Panc1 (cell line): Measurements from ENCODE around the gene DOCK3. TPM values are rescaled to one million over a fixed set of nuclear protein-coding genes. Genes with fewer than 3 reads are reported as not detected.

ENCODE experiments used
- ATAC-seq: fragments of 200-7000 bp; cut with Tn5 transposase; 2 replicates; pipeline ENCODE4 v1.9.1; 2020; ENCODE audit warnings: mild to moderate bottlenecking, moderate library complexity
- BruUV-seq: library from RNA; stranded (reverse); fragments of 400-500 nt; replicated peaks from 2 replicates; lab custom pipeline; 2021; lab: Mats Ljungman, UMichigan
- CTCF ChIA-PET: fragments of 300-600 bp; sonication (Branson Sonifier 250); formaldehyde crosslinking; loops from one replicate; lab custom pipeline; 2022; ENCODE audit warnings: antibody characterized with exemption; lab: Charles Lee
- POLR2A ChIA-PET: fragments of 300-600 bp; sonication (Branson Sonifier 250); formaldehyde crosslinking; loops from one replicate; lab custom pipeline; 2022; ENCODE audit warnings: antibody characterized with exemption; lab: Charles Lee
- DNase-seq: peaks from one replicate; pipeline ENCODE4 v3.0.0-alpha.2; 2010; ENCODE audit warnings: low read depth, low spot score
- H3K27ac ChIP-seq: 2 replicates; pipeline ENCODE4 v1.5.1; 2011; ENCODE audit warnings: mild to moderate bottlenecking, low read length, inconsistent platforms
- H3K27me3 ChIP-seq: fragments of 200-500 bp; sonication (Bioruptor generic); 2 replicates; pipeline ENCODE4 v1.6.0; 2014; ENCODE audit warnings: low read length, inconsistent platforms; ENCODE audit not compliant: control insufficient read depth, insufficient read depth
- H3K36me3 ChIP-seq: fragments of 200-500 bp; sonication (Bioruptor generic); 2 replicates; pipeline ENCODE4 v1.5.1; 2014; ENCODE audit warnings: inconsistent platforms, mild to moderate bottlenecking, low read length, moderate library complexity; ENCODE audit not compliant: control insufficient read depth, insufficient read depth
- H3K4me1 ChIP-seq: 2 replicates; pipeline ENCODE4 v1.5.1; 2011; ENCODE audit warnings: inconsistent platforms, mild to moderate bottlenecking, low read length, moderate library complexity; ENCODE audit not compliant: control insufficient read depth, insufficient read depth
- H3K4me3 ChIP-seq, 2 experiments: 2 replicates each; pipeline ENCODE4 v1.5.1; 2011 to 2012; ENCODE audit warnings: low read depth in 2 of 2, low read length in 2 of 2, mild to moderate bottlenecking in 2 of 2, inconsistent platforms in 1 of 2, moderate library complexity in 1 of 2
- H3K9me3 ChIP-seq: fragments of 200-500 bp; sonication (Bioruptor generic); 2 replicates; pipeline ENCODE4 v1.5.1; 2014; ENCODE audit warnings: low read depth, mild to moderate bottlenecking, inconsistent platforms, low read length, moderate library complexity; ENCODE audit not compliant: control insufficient read depth, insufficient read depth
- POLR2AphosphoS5 ChIP-seq: IDR thresholded peaks from 2 replicates; pipeline ENCODE4 v1.6.1; 2012; ENCODE audit warnings: mild to moderate bottlenecking, low read depth, low read length, moderate library complexity
- SIN3A ChIP-seq: IDR thresholded peaks from 2 replicates; pipeline ENCODE4 v1.6.1; 2012; ENCODE audit warnings: low read depth, mild to moderate bottlenecking, low read length, moderate library complexity, borderline replicate concordance; ENCODE audit not compliant: insufficient read depth
- TCF7L2 ChIP-seq: IDR thresholded peaks from 2 replicates; pipeline ENCODE4 v1.6.1; 2011; ENCODE audit warnings: mild to moderate bottlenecking, low read depth, low read length, inconsistent platforms
- in situ Hi-C: cut with HindIII; loops from 2 replicates; pipeline ENCODE4 v1.10.0; 2016; ENCODE audit warnings: low sequenced_read_pairs, low pct_unique_long_range_greater_than_20kb
- intact Hi-C: fragments of 100-400 bp; cut with micrococcal nuclease; formaldehyde crosslinking; loops from one replicate; pipeline ENCODE4 v1.10.0; 2022; ENCODE audit not compliant: unreplicated experiment
- total RNA-seq: library from RNA; stranded (reverse); gene quantifications from one replicate; pipeline ENCODE4 v1.2.1, GENCODE V29; 2021; ENCODE audit not compliant: unreplicated experiment
- TF ChIP-seq, protein P1 (sequence below): fragments of 450-650 bp; IDR thresholded peaks from 2 replicates; pipeline ENCODE4 v1.5.1; 2017; ENCODE audit warnings: mild to moderate bottlenecking
- TF ChIP-seq, protein P2 (sequence below), 2 experiments: IDR thresholded peaks; 2 replicates each; pipeline ENCODE4 v1.6.1; 2011 to 2012; ENCODE audit warnings: low read depth in 2 of 2, control low read depth in 1 of 2, low read length in 1 of 2, mild to moderate bottlenecking in 1 of 2, moderate library complexity in 1 of 2; ENCODE audit not compliant: insufficient read depth in 1 of 2

DOCK3 gene
- total RNA-seq, 1 experiment from 2014 or later = 0.21 TPM

DNA sequence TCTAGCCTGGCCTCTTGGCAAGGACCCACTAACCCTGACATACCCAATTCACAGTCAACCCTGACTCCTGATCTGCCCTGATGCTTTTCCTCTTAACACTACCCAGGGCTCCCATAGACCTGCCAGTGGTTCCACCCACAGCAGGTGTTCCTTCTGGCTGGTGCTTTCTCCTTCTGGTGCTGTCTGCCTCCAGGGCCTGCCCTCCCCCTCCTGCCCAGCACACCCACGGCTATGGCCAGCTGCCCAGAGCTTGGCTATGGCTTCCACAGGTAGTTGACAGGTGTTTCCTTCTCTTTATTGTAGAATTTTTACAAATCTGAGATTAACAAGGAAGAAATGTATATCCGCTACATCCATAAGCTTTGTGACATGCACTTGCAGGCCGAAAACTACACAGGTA, 663.9 kb downstream of the DOCK3 start:
- no peak overlapping the region for H3K27ac ChIP-seq
- BruUV-seq = no TSS peak
- no peak overlapping the region for H3K4me3 ChIP-seq
- POLR2A ChIA-PET = no interaction called here
- in situ Hi-C loops = no loop called here
- DNase-seq (no peak), ATAC-seq (no peak)
- intact Hi-C loops = no loop called here
- no peaks in the 10 kb centered on the region for H3K9me3 ChIP-seq
- no peaks in the 10 kb centered on the region for H3K27me3 ChIP-seq
- CTCF ChIA-PET = no interaction called here
- 0 out of 2 replicates have a peak, but pooled peaks cover 4% of the 10 kb centered on the region for H3K4me1 ChIP-seq
- TF ChIP-seq SIN3A = no peak
- TF ChIP-seq, protein P1, sequence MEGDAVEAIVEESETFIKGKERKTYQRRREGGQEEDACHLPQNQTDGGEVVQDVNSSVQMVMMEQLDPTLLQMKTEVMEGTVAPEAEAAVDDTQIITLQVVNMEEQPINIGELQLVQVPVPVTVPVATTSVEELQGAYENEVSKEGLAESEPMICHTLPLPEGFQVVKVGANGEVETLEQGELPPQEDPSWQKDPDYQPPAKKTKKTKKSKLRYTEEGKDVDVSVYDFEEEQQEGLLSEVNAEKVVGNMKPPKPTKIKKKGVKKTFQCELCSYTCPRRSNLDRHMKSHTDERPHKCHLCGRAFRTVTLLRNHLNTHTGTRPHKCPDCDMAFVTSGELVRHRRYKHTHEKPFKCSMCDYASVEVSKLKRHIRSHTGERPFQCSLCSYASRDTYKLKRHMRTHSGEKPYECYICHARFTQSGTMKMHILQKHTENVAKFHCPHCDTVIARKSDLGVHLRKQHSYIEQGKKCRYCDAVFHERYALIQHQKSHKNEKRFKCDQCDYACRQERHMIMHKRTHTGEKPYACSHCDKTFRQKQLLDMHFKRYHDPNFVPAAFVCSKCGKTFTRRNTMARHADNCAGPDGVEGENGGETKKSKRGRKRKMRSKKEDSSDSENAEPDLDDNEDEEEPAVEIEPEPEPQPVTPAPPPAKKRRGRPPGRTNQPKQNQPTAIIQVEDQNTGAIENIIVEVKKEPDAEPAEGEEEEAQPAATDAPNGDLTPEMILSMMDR = no peak
- TF ChIP-seq, protein P2, sequence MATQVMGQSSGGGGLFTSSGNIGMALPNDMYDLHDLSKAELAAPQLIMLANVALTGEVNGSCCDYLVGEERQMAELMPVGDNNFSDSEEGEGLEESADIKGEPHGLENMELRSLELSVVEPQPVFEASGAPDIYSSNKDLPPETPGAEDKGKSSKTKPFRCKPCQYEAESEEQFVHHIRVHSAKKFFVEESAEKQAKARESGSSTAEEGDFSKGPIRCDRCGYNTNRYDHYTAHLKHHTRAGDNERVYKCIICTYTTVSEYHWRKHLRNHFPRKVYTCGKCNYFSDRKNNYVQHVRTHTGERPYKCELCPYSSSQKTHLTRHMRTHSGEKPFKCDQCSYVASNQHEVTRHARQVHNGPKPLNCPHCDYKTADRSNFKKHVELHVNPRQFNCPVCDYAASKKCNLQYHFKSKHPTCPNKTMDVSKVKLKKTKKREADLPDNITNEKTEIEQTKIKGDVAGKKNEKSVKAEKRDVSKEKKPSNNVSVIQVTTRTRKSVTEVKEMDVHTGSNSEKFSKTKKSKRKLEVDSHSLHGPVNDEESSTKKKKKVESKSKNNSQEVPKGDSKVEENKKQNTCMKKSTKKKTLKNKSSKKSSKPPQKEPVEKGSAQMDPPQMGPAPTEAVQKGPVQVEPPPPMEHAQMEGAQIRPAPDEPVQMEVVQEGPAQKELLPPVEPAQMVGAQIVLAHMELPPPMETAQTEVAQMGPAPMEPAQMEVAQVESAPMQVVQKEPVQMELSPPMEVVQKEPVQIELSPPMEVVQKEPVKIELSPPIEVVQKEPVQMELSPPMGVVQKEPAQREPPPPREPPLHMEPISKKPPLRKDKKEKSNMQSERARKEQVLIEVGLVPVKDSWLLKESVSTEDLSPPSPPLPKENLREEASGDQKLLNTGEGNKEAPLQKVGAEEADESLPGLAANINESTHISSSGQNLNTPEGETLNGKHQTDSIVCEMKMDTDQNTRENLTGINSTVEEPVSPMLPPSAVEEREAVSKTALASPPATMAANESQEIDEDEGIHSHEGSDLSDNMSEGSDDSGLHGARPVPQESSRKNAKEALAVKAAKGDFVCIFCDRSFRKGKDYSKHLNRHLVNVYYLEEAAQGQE (IDR thresholded peaks at IDR 0.05; ENCODE audit: insufficient read depth in 1 of 2, low read depth in 2 of 2, low read length in 1 of 2) = no peak
- TF ChIP-seq TCF7L2 = no peak
- TF ChIP-seq POLR2AphosphoS5 = no peak
- no peaks in the 10 kb centered on the region for H3K36me3 ChIP-seq

DNA sequence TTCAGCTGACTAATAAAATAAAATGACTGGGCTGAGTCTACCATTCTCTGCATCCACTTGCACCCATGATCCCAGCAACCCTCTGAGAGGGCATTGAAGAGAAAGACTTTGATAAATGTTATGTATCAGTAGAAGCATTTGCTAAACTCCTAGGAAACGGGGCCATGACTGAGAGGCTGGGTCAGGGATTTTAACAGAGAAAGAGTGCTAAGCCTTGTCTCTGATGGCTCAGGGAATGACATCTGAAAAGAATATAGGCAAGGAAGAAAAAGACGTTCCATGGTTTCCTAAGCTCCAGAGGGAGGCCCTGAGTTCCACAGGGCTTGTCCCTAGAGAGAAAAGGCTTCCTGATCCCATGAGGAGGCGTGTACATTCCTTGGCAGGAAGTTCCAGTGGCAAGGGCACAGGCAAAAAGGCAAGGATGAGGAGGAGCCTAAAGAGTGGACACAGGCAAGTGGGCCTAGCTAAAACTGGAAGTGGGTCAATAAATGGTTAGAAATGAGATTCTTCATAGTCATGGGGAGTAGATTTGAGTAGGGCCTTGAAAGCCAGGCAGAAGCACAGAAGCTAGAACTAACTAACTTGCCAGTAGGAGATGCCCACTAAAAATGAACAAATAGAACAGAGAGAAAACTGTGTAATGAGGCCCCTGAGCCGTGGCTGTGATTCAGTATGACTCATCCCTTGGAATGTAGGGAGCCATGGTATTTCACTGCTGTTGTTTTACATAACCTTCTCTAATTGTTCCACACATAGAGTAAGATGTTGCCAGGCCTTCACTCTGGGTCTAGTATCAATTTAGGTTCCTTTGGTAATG, 665.5 kb downstream of the DOCK3 start:
- no peaks in the 10 kb centered on the region for H3K36me3 ChIP-seq
- ATAC-seq = peak; percentile 94
- in situ Hi-C loops (no loop called here), intact Hi-C loops (no loop called here)
- ChIA-PET POLR2A (interaction anchor here (0.6 kb wide), 1 partner anchor 70 kb away, joined by 11 read pairs; no protein-coding TSS in a partner anchor), CTCF (interaction anchor here (0.6 kb wide), 1 partner anchor 49 kb away, joined by 3 read pairs; no protein-coding TSS in a partner anchor)
- no peak overlapping the region for H3K27ac ChIP-seq
- BruUV-seq = no TSS peak
- no peaks in the 10 kb centered on the region for H3K27me3 ChIP-seq
- H3K4me3 ChIP-seq = no peak overlapping the region
- no peaks in the 10 kb centered on the region for H3K9me3 ChIP-seq
- TF ChIP-seq TCF7L2 = no peak
- TF ChIP-seq, protein P2 (IDR thresholded peaks at IDR 0.05; ENCODE audit: insufficient read depth in 1 of 2, low read depth in 2 of 2, low read length in 1 of 2) = no peak
- no peak for TF ChIP-seq POLR2AphosphoS5
- no peak for TF ChIP-seq SIN3A
- TF ChIP-seq, protein P1 = no peak
- 0 out of 2 replicates have a peak, but pooled peaks cover 4% of the 10 kb centered on the region for H3K4me1 ChIP-seq
- peak; percentile 18 for DNase-seq
